Measurements from ENCODE around the gene EGFLAM.

EGFLAM gene

GRCh38 chr5:38423276-38424147 lies 165.2 kb downstream of the EGFLAM start:
- no peak for DNase-seq

- no peak for DNase-seq
Observed at GRCh38 chr5:38424148-38425060, 166.0 kb downstream of the EGFLAM start.

GRCh38 chr5:38426490-38426889 lies 168.1 kb downstream of the EGFLAM start:
- DNase-seq = no peak

- DNase-seq = no peak
Observed at GRCh38 chr5:38426986-38427950, 168.9 kb downstream of the EGFLAM start.

GRCh38 chr5:38431242-38431853 lies 173.0 kb downstream of the EGFLAM start:
- DNase-seq = no peak

- no peak for DNase-seq
Observed at GRCh38 chr5:38433160-38433861, 175.0 kb downstream of the EGFLAM start.

GRCh38 chr5:38434966-38435705 lies 176.8 kb downstream of the EGFLAM start:
- no peak for DNase-seq

- no peak for DNase-seq
Observed at GRCh38 chr5:38438757-38439156, 180.4 kb downstream of the EGFLAM start.

GRCh38 chr5:38441453-38442246 lies 183.3 kb downstream of the EGFLAM start:
- peak; percentile 74 to 80 for DNase-seq

- DNase-seq = no peak
Observed at GRCh38 chr5:38442247-38442573, 183.9 kb downstream of the EGFLAM start.

GRCh38 chr5:38443390-38443789 lies 185.0 kb downstream of the EGFLAM start:
- no peak for DNase-seq

- DNase-seq = no peak
Observed at GRCh38 chr5:38445374-38446028, 187.1 kb downstream of the EGFLAM start.

GRCh38 chr5:38446029-38446522 lies 187.7 kb downstream of the EGFLAM start:
- DNase-seq = no peak

GRCh38 chr5:38447056-38447455 lies 188.7 kb downstream of the EGFLAM start:
- DNase-seq = no peak

- DNase-seq = no peak
Observed at GRCh38 chr5:38447786-38448185, 189.4 kb downstream of the EGFLAM start.

GRCh38 chr5:38448568-38449350 lies 190.4 kb downstream of the EGFLAM start:
- DNase-seq = no peak

GRCh38 chr5:38450627-38451026 lies 192.3 kb downstream of the EGFLAM start:
- no peak for DNase-seq

- no peak for DNase-seq
Observed at GRCh38 chr5:38451074-38451725, 192.8 kb downstream of the EGFLAM start.
